HL-60 (cell line): ENCODE results near the gene ZFYVE27.

Source experiments
- POLR2AphosphoS5 ChIP-seq: IDR thresholded peaks from 2 replicates; pipeline ENCODE4 v1.6.1; 2012; ENCODE audit warnings: low read depth
- TF ChIP-seq, protein P1 (sequence below): IDR thresholded peaks from one replicate; pipeline ENCODE4 v1.5.1; 2011; ENCODE audit warnings: low read length, control low read depth, inconsistent platforms; ENCODE audit not compliant: insufficient read depth
- TF ChIP-seq, protein P2 (sequence below): IDR thresholded peaks from 2 replicates; pipeline ENCODE4 v1.6.1; 2012; ENCODE audit warnings: low read depth; ENCODE audit not compliant: insufficient replicate concordance

DNA sequence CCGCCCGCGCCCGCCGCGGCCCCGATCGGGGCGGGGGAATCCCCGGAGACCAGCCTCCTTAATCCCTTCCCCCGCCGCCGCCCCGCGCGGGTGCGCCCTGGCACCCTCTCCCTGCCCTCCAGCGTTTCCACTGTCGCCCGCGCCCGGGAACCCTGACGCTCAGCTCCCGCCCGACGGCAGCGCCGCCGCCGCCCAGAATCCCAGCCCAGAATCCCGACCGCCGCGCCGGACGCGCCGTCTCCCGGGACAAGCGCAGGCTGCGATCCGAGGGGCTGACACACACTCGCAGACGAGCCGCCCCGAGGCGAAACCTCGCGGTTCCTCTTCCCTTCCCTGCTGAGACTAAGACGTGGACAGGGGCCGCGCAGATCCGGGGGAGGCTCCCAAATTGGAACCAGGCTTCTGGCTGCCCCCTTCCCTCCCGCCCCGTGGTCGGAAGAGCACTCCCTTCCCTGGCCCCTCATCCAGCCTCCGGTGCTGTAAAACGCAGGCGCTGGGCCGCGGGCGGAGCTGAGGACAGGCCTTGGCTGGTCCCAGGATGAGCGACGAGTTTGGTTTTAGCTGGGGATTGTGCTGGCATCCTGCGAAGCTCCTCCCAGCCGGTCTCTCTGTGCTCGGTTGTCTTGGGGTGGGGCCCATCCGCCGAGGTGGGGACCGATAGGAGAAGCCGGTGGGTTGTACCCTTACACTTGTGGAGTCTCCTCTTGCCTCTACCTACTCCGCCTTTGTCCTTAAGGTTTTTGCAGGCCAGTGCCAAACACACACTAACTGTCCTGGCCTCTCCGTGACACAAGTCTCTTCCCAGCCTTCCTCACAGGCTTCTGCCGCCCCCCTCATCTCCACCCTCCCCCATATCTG, 22.3 kb upstream of the ZFYVE27 start:
- TF ChIP-seq, protein P1, sequence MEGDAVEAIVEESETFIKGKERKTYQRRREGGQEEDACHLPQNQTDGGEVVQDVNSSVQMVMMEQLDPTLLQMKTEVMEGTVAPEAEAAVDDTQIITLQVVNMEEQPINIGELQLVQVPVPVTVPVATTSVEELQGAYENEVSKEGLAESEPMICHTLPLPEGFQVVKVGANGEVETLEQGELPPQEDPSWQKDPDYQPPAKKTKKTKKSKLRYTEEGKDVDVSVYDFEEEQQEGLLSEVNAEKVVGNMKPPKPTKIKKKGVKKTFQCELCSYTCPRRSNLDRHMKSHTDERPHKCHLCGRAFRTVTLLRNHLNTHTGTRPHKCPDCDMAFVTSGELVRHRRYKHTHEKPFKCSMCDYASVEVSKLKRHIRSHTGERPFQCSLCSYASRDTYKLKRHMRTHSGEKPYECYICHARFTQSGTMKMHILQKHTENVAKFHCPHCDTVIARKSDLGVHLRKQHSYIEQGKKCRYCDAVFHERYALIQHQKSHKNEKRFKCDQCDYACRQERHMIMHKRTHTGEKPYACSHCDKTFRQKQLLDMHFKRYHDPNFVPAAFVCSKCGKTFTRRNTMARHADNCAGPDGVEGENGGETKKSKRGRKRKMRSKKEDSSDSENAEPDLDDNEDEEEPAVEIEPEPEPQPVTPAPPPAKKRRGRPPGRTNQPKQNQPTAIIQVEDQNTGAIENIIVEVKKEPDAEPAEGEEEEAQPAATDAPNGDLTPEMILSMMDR, result no peak
- TF ChIP-seq, protein P2, sequence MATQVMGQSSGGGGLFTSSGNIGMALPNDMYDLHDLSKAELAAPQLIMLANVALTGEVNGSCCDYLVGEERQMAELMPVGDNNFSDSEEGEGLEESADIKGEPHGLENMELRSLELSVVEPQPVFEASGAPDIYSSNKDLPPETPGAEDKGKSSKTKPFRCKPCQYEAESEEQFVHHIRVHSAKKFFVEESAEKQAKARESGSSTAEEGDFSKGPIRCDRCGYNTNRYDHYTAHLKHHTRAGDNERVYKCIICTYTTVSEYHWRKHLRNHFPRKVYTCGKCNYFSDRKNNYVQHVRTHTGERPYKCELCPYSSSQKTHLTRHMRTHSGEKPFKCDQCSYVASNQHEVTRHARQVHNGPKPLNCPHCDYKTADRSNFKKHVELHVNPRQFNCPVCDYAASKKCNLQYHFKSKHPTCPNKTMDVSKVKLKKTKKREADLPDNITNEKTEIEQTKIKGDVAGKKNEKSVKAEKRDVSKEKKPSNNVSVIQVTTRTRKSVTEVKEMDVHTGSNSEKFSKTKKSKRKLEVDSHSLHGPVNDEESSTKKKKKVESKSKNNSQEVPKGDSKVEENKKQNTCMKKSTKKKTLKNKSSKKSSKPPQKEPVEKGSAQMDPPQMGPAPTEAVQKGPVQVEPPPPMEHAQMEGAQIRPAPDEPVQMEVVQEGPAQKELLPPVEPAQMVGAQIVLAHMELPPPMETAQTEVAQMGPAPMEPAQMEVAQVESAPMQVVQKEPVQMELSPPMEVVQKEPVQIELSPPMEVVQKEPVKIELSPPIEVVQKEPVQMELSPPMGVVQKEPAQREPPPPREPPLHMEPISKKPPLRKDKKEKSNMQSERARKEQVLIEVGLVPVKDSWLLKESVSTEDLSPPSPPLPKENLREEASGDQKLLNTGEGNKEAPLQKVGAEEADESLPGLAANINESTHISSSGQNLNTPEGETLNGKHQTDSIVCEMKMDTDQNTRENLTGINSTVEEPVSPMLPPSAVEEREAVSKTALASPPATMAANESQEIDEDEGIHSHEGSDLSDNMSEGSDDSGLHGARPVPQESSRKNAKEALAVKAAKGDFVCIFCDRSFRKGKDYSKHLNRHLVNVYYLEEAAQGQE, result no peak
- no peak for TF ChIP-seq POLR2AphosphoS5
